MM.1S (cell line): ENCODE results near the gene ARPP21.

Experiments used
- DNase-seq: peaks from one replicate; pipeline ENCODE4 v3.0.0-alpha.2; 2015
- H2AFZ ChIP-seq: fragments of 300-600 bp; sonication (generic); 2 replicates; pipeline ENCODE4 v1.6.0; 2016; ENCODE audit warnings: antibody characterized with exemption, low read length
- H3F3A ChIP-seq: fragments of 300-600 bp; sonication (generic); 2 replicates; pipeline ENCODE4 v1.6.1; 2016; ENCODE audit warnings: mild to moderate bottlenecking, antibody characterized with exemption, low read length, moderate library complexity, mixed read lengths; ENCODE audit not compliant: insufficient read depth
- H3K27ac ChIP-seq: fragments of 300-600 bp; sonication (generic); 2 replicates; pipeline ENCODE4 v1.5.1; 2016; ENCODE audit warnings: mild to moderate bottlenecking, low read length
- H3K27me3 ChIP-seq: fragments of 300-600 bp; sonication (generic); replicated peaks from 2 replicates; pipeline ENCODE4 v1.6.0; 2016; ENCODE audit warnings: low read length; ENCODE audit not compliant: insufficient read depth
- H3K36me3 ChIP-seq: fragments of 300-600 bp; sonication (generic); replicated peaks from 2 replicates; pipeline ENCODE4 v1.6.1; 2016; ENCODE audit warnings: mild to moderate bottlenecking, low read length, mixed read lengths; ENCODE audit not compliant: insufficient read depth
- H3K4me1 ChIP-seq: fragments of 300-600 bp; sonication (generic); 2 replicates; pipeline ENCODE4 v1.6.1; 2016; ENCODE audit warnings: low read length, mixed read lengths
- H3K4me2 ChIP-seq: fragments of 300-600 bp; sonication (generic); 2 replicates; pipeline ENCODE4 v1.6.0; 2016; ENCODE audit warnings: low read depth, low read length
- H3K4me3 ChIP-seq: fragments of 300-600 bp; sonication (generic); 2 replicates; pipeline ENCODE4 v1.5.1; 2016; ENCODE audit warnings: low read length, mixed read lengths
- H3K79me2 ChIP-seq: fragments of 300-600 bp; sonication (generic); 2 replicates; pipeline ENCODE4 v1.6.1; 2016; ENCODE audit warnings: mixed run types, low read length, mixed read lengths
- H3K9ac ChIP-seq: fragments of 300-600 bp; sonication (generic); 2 replicates; pipeline ENCODE4 v1.6.1; 2016; ENCODE audit warnings: low read length, mixed read lengths
- H3K9me2 ChIP-seq: fragments of 300-600 bp; sonication (generic); replicated peaks from 2 replicates; pipeline ENCODE4 v1.6.1; 2016; ENCODE audit warnings: mild to moderate bottlenecking, low read length, mixed read lengths; ENCODE audit not compliant: insufficient read depth
- H3K9me3 ChIP-seq: fragments of 300-600 bp; sonication (generic); replicated peaks from 2 replicates; pipeline ENCODE4 v1.6.1; 2016; ENCODE audit warnings: mild to moderate bottlenecking, low read length, mixed read lengths; ENCODE audit not compliant: insufficient read depth
- H4K20me1 ChIP-seq: fragments of 300-600 bp; sonication (generic); 2 replicates; pipeline ENCODE4 v1.6.1; 2016; ENCODE audit warnings: mild to moderate bottlenecking, low read length, moderate library complexity, mixed read lengths; ENCODE audit not compliant: insufficient read depth
- EZH2 ChIP-seq: fragments of 300-600 bp; sonication (generic); optimal IDR thresholded peaks from 2 replicates; pipeline ENCODE3; 2017; ENCODE audit warnings: low read depth, mild to moderate bottlenecking, antibody characterized with exemption, low read length, mixed read lengths
- EZH2phosphoT487 ChIP-seq: fragments of 300-600 bp; sonication (generic); IDR thresholded peaks from 2 replicates; pipeline ENCODE4 v1.6.1; 2018; ENCODE audit warnings: antibody characterized with exemption, low read length
- TF ChIP-seq, protein P1 (sequence below): fragments of 300-600 bp; sonication (generic); IDR thresholded peaks from 2 replicates; pipeline ENCODE4 v1.5.1; 2016; ENCODE audit warnings: antibody characterized with exemption, low read length, mixed read lengths

ARPP21 gene

DNA sequence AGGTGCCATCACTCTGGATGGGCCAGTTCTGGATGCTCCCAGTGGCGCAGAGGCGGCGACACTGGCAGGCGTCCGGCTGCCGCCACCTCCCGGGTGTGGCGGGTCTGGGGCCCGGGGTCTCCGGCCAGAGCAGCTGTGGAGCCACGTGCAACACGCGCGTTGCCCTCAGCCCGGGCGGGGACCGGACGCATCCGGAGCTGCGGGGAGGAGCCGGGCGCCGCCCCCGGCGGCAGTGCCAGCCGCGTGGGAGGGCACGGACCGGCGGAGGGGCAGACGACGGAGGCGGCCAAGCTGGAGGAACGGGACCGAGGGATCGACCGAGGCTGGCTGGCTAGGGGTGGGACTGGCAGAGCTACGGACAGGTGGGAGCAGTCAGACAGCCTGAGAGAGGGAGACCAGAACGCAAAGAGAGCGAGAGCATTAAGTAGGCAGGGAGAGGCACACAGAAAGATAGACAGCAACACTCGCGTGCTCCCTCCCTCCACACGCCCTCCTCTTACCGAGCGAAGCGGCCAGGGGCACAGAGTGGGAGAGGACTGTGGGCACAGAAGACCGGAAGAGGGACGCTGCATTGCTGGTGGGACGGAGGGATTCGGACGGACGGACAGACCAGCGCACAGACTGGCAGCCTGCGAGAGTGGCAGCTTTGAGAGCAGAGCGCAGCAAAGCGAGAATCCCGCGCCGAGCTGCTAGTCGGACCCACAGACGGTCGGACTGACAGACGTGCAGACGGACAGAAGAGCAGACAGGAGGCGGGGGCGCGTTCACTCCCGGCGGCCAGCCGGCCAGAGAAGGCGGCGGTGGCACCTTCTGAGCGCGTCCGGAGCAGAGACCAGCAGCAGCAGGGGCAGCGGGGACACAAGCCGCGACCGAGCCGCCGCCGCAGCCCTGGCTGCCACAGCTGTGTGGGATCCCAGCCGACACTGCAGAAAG lies at the start of gene ARPP21:
ARPP21 (plus strand) TSS at position 272 of the 933 bp plus-strand sequence. CDS start 42,227 bp downstream, outside the sequence.
- H3K27ac ChIP-seq, result no peak within 1 kb of the TSS

DNA sequence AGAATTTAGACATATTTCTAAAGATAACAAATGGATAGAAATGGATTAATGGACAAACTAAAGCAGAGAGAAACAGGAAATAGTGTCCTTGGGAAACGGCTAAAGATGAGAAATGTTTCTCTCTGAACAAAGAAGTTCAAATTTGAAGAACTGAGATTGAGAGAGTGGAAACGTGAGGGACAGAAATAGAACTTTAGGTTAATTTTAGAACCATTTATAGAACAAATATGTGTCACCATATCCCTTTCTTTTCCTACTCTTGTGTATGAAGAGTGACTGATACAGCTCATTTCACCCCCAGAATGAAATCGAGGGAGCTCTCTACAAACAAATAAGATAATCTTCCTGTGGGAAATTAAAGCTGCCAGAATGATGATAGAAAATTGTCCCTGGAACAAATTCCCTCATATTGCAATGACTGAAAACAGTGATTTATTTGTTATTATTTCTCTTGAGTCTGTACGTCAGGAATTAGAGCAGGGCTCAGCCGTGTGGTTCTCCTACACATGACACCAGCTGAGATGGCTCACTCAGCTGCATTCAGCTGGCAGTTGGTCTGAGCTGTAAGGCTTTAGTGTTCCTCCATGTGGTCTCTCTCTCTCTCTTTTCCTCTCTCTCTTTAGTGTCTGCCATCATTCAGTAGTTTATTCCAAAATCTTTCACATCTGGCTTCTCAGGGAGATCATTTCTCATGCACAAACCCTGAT lies 46.6 kb upstream of the ARPP21 start:
- TF ChIP-seq, protein P1, sequence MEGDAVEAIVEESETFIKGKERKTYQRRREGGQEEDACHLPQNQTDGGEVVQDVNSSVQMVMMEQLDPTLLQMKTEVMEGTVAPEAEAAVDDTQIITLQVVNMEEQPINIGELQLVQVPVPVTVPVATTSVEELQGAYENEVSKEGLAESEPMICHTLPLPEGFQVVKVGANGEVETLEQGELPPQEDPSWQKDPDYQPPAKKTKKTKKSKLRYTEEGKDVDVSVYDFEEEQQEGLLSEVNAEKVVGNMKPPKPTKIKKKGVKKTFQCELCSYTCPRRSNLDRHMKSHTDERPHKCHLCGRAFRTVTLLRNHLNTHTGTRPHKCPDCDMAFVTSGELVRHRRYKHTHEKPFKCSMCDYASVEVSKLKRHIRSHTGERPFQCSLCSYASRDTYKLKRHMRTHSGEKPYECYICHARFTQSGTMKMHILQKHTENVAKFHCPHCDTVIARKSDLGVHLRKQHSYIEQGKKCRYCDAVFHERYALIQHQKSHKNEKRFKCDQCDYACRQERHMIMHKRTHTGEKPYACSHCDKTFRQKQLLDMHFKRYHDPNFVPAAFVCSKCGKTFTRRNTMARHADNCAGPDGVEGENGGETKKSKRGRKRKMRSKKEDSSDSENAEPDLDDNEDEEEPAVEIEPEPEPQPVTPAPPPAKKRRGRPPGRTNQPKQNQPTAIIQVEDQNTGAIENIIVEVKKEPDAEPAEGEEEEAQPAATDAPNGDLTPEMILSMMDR, result no peak
- TF ChIP-seq EZH2phosphoT487 (no peak), EZH2 (no peak)
- no peaks in the 10 kb centered on the region for H3K27me3 ChIP-seq
- no peak overlapping the region for H3K9ac ChIP-seq
- no peak overlapping the region for H3K27ac ChIP-seq
- no peak overlapping the region for H3K4me3 ChIP-seq
- no peaks in the 10 kb centered on the region for H3K79me2 ChIP-seq
- no peaks in the 10 kb centered on the region for H3K4me1 ChIP-seq
- DNase-seq, result no peak
- no peaks in the 10 kb centered on the region for H3K9me3 ChIP-seq
- H3F3A ChIP-seq, result no peaks in the 10 kb centered on the region
- H2AFZ ChIP-seq, result no peak overlapping the region
- no peaks in the 10 kb centered on the region for H3K36me3 ChIP-seq
- no peak overlapping the region for H3K4me2 ChIP-seq
- H4K20me1 ChIP-seq, result no peaks in the 10 kb centered on the region
- no peaks in the 10 kb centered on the region for H3K9me2 ChIP-seq

More for the DNA sequence above, at the start of gene ARPP21:
- Histone ChIP-seq H3K36me3 (no peaks in the 10 kb centered on the region), H3F3A (no peaks in the 10 kb centered on the region), H3K27me3 (no peaks in the 10 kb centered on the region), H3K4me2 (peak within 1 kb of the TSS; percentile 60), H3K79me2 (no peaks in the 10 kb centered on the region), H2AFZ (peak within 1 kb of the TSS; percentile 42), H4K20me1 (no peaks in the 10 kb centered on the region), H3K9me3 (no peaks in the 10 kb centered on the region), H3K9me2 (no peaks in the 10 kb centered on the region), H3K9ac (no peak within 1 kb of the TSS), H3K4me1 (no peaks in the 10 kb centered on the region), H3K4me3 (peak within 1 kb of the TSS; percentile 38; the same call in 1 of the 2 replicates)
- TF ChIP-seq EZH2phosphoT487 (no peak), EZH2 (no peak)
- TF ChIP-seq, protein P1, result no peak
- peak; percentile 17 for DNase-seq

DNA sequence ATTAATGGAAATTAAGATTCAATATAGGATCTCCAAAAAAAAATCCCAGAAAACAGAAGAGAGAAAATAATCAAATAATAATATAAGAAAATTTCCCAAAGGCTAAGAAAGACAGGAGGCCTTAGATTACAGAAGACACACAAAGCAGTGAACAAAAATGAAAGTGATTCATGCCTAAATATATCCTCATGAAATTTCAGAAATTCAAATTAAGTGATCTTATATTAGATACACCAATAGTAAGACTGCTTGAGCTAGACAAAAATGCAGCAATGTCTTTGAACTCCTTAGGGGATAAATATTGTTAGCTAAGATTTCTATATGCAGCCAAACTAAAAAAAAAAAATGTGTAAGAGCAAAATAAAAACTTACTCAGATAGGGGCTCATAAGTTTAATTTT lies 44.6 kb upstream of the ARPP21 start:
- Histone ChIP-seq H3K79me2 (no peaks in the 10 kb centered on the region), H4K20me1 (no peaks in the 10 kb centered on the region), H3K27me3 (no peaks in the 10 kb centered on the region), H3K9me2 (no peaks in the 10 kb centered on the region), H3K27ac (no peak overlapping the region), H3K4me2 (no peak overlapping the region), H3K4me3 (no peak overlapping the region), H3K4me1 (no peaks in the 10 kb centered on the region), H2AFZ (no peak overlapping the region), H3K9ac (no peak overlapping the region), H3K9me3 (no peaks in the 10 kb centered on the region), H3F3A (no peaks in the 10 kb centered on the region), H3K36me3 (no peaks in the 10 kb centered on the region)
- no peak for DNase-seq
- TF ChIP-seq, protein P1, result no peak
- TF ChIP-seq EZH2, result no peak
- no peak for TF ChIP-seq EZH2phosphoT487
